Fibroblast of peridontal ligament (primary cell): Measurements from ENCODE around the gene XYLT1.

Source experiments
- DNase-seq: peaks from one replicate; pipeline ENCODE4 v3.0.0-alpha.2; 2010; ENCODE audit errors: extremely low read depth

Gene XYLT1

GRCh38 chr16:17358846-17359245 lies 111.9 kb downstream of the XYLT1 start:
- peak; percentile 75 for DNase-seq

GRCh38 chr16:17358355-17358754 lies 112.4 kb downstream of the XYLT1 start:
- DNase-seq = no peak

- DNase-seq = no peak
These were observed 113.3 kb downstream of the XYLT1 start for GRCh38 chr16:17357307-17358062.

GRCh38 chr16:17356243-17356933 lies 114.4 kb downstream of the XYLT1 start:
- DNase-seq = no peak

GRCh38 chr16:17354685-17355084 lies 116.1 kb downstream of the XYLT1 start:
- no peak for DNase-seq

GRCh38 chr16:17354141-17354601 lies 116.6 kb downstream of the XYLT1 start:
- DNase-seq = no peak

- DNase-seq = no peak
These were observed 117.2 kb downstream of the XYLT1 start for GRCh38 chr16:17353561-17353960.

GRCh38 chr16:17351441-17352035 lies 119.2 kb downstream of the XYLT1 start:
- no peak for DNase-seq

- DNase-seq = peak; percentile 47
These were observed 120.6 kb downstream of the XYLT1 start for GRCh38 chr16:17350207-17350606.

- DNase-seq = no peak
These were observed 121.9 kb downstream of the XYLT1 start for GRCh38 chr16:17348826-17349225.

- no peak for DNase-seq
These were observed 122.5 kb downstream of the XYLT1 start for GRCh38 chr16:17348042-17348783.

GRCh38 chr16:17347624-17348023 lies 123.1 kb downstream of the XYLT1 start:
- DNase-seq = no peak

GRCh38 chr16:17346621-17347569 lies 123.9 kb downstream of the XYLT1 start:
- no peak for DNase-seq

GRCh38 chr16:17345043-17345442 lies 125.7 kb downstream of the XYLT1 start:
- peak; percentile 35 for DNase-seq

GRCh38 chr16:17343728-17344127 lies 127.0 kb downstream of the XYLT1 start:
- DNase-seq = no peak

- no peak for DNase-seq
These were observed 127.7 kb downstream of the XYLT1 start for GRCh38 chr16:17343028-17343427.

GRCh38 chr16:17342031-17342430 lies 128.7 kb downstream of the XYLT1 start:
- DNase-seq = no peak

GRCh38 chr16:17340804-17341203 lies 130.0 kb downstream of the XYLT1 start:
- no peak for DNase-seq

GRCh38 chr16:17339764-17340541 lies 130.8 kb downstream of the XYLT1 start:
- no peak for DNase-seq

- no peak for DNase-seq
These were observed 132.5 kb downstream of the XYLT1 start for GRCh38 chr16:17338244-17338643.
